Keratinocyte (primary cell): ENCODE data around the gene PALM3. TPM values are rescaled to one million over a fixed set of nuclear protein-coding genes. Genes with fewer than 3 reads are reported as not detected.

ENCODE experiments used
- DNase-seq: peaks from one replicate; pipeline ENCODE4 v3.0.0-alpha.2; 2011; ENCODE audit warnings: low read depth, missing footprints, low spot score
- FAIRE-seq: peaks from 2 replicates; lab custom pipeline; 2011; peaks lifted over from hg19 to GRCh38; lab: Jason Lieb, UNC
- H2AFZ ChIP-seq: 2 replicates; pipeline ENCODE4 v1.6.0; 2012; ENCODE audit warnings: low read length, control low read depth, inconsistent platforms; ENCODE audit not compliant: control insufficient read depth
- H3K27ac ChIP-seq: 2 replicates; pipeline ENCODE4 v1.5.1; 2011; ENCODE audit warnings: low read length; ENCODE audit not compliant: control insufficient read depth, insufficient read depth
- H3K27me3 ChIP-seq: 3 replicates; pipeline ENCODE4 v1.6.0; 2011; ENCODE audit warnings: low read length; ENCODE audit not compliant: control insufficient read depth, insufficient read depth; ENCODE audit errors: extremely low read depth
- H3K36me3 ChIP-seq, 2 experiments: 2 replicates in 1 of 2; 3 replicates in 1 of 2; pipeline ENCODE4 v1.5.1; 2011; ENCODE audit warnings: low read length in 2 of 2, mild to moderate bottlenecking in 1 of 2; ENCODE audit not compliant: control insufficient read depth in 2 of 2, insufficient read depth in 2 of 2; ENCODE audit errors: extremely low read depth in 1 of 2
- H3K4me1 ChIP-seq: 3 replicates; pipeline ENCODE4 v1.5.1; 2011; ENCODE audit warnings: low read length; ENCODE audit not compliant: control insufficient read depth, insufficient read depth; ENCODE audit errors: extremely low read depth
- H3K4me2 ChIP-seq: 3 replicates; pipeline ENCODE4 v1.6.0; 2011; ENCODE audit warnings: low read depth, low read length; ENCODE audit not compliant: control insufficient read depth, insufficient read depth; ENCODE audit errors: extremely low read depth
- H3K4me3 ChIP-seq, 3 experiments: fragments of 200-600 bp in 1 of 3; sonication (generic) in 1 of 3; 2 replicates in 2 of 3; 3 replicates in 1 of 3; pipeline ENCODE4 v1.5.1; 2011 to 2016; ENCODE audit warnings: low read length in 3 of 3, mild to moderate bottlenecking in 3 of 3, control low read depth in 2 of 3, inconsistent platforms in 1 of 3, low read depth in 1 of 3, mixed read lengths in 1 of 3, mixed run types in 1 of 3, moderate library complexity in 1 of 3; ENCODE audit not compliant: control insufficient read depth in 2 of 3, insufficient read depth in 2 of 3; ENCODE audit errors: extremely low read depth in 1 of 3
- H3K79me2 ChIP-seq: 2 replicates; pipeline ENCODE4 v1.6.0; 2012; ENCODE audit warnings: low read length; ENCODE audit not compliant: control insufficient read depth, insufficient read depth
- H3K9ac ChIP-seq: 3 replicates; pipeline ENCODE4 v1.6.0; 2011; ENCODE audit warnings: low read length; ENCODE audit not compliant: control insufficient read depth, insufficient read depth; ENCODE audit errors: extremely low read depth
- H3K9me1 ChIP-seq: 3 replicates; pipeline ENCODE4 v1.6.0; 2011; ENCODE audit warnings: low read length; ENCODE audit not compliant: control insufficient read depth, insufficient read depth; ENCODE audit errors: extremely low read depth
- H3K9me3 ChIP-seq: 2 replicates; pipeline ENCODE4 v1.5.1; 2012; ENCODE audit warnings: low read depth, low read length; ENCODE audit not compliant: control insufficient read depth
- H4K20me1 ChIP-seq: 3 replicates; pipeline ENCODE4 v1.6.0; 2011; ENCODE audit warnings: low read length; ENCODE audit not compliant: control insufficient read depth, insufficient read depth; ENCODE audit errors: extremely low read depth
- CTCF ChIP-seq, 3 experiments: IDR thresholded peaks in 1 of 3; conservative IDR thresholded peaks in 1 of 3; optimal IDR thresholded peaks in 1 of 3; 2 replicates in 2 of 3; 3 replicates in 1 of 3; pipeline versions ENCODE3 to v1.5.1; 2011; ENCODE audit warnings: low read length in 3 of 3, mild to moderate bottlenecking in 3 of 3, moderate library complexity in 2 of 3, control low read depth in 1 of 3, inconsistent platforms in 1 of 3; ENCODE audit not compliant: insufficient read depth in 2 of 3; ENCODE audit errors: extremely low read depth in 1 of 3
- EZH2 ChIP-seq: IDR thresholded peaks from one replicate; pipeline ENCODE4 v1.6.1; 2012; ENCODE audit warnings: inconsistent platforms, mild to moderate bottlenecking, low read length, moderate library complexity
- dilution Hi-C: fragments of 300-500 bp; cut with MboI; formaldehyde crosslinking; loops from one replicate; pipeline ENCODE4 v1.7.0; 2020; ENCODE audit warnings: low sequenced_read_pairs; ENCODE audit not compliant: extremely low pct_ligation_motif_present
- polyA plus RNA-seq, 5 experiments: library from polyadenylated mRNA; depleted of rRNA in 3 of 5; stranded (reverse) in 3 of 5; stranded (forward) in 1 of 5; unstranded in 1 of 5; fragments of >200 nt; gene quantifications; 1 replicate in 1 of 5; 2 replicates in 3 of 5; 3 replicates in 1 of 5; pipeline versions ENCODE4 v1.2.1 to v1.2.3, GENCODE V29; 2011 to 2012; ENCODE audit warnings: missing spikeins in 2 of 5, low read depth in 1 of 5, low replicate concordance in 1 of 5

The PALM3 gene
- polyA plus RNA-seq, 1 donor (not counting 4 experiments of a cell fraction or from before 2014, with no cell fraction given) = not detected

DNA sequence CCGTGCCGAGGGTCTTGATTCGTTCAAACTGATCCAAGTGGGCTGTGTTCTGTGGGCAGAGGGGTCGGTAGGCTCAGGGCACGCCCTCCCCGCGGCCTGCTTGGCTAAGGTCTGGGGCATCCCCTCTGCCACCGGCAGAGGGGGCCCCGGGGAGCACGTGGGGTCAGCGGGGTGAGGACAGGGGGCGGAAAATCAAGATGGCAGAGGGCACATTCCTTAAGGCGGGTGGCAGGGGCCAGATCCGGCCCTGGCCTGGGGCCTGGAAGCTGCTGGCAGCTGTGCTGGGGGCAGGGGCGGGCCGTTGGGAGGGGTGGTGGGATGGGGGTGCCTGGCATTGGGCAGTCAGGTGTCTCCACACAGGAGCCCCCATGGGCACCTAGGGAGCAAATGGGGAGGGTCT, 45.0 kb upstream of the PALM3 start:
- no peak overlapping the region for H2AFZ ChIP-seq
- DNase-seq (no peak), FAIRE-seq (no peak)
- no peak overlapping the region for H3K4me3 ChIP-seq
- no peak for TF ChIP-seq CTCF (optimal IDR thresholded peaks at IDR 0.05 in 1 of 3, IDR thresholded peaks at IDR 0.05 in 1 of 3, conservative IDR thresholded peaks at IDR 0.05 in 1 of 3; ENCODE audit: extremely low read depth in 1 of 3, insufficient read depth in 2 of 3, low read length in 3 of 3)
- no peak for TF ChIP-seq EZH2
- H4K20me1 ChIP-seq = no peaks in the 10 kb centered on the region
- H3K9ac ChIP-seq = no peak overlapping the region
- dilution Hi-C loops = no loop called here
- no peaks in the 10 kb centered on the region for H3K9me3 ChIP-seq
- H3K27ac ChIP-seq = no peak overlapping the region
- no peaks in the 10 kb centered on the region for H3K9me1 ChIP-seq
- H3K4me2 ChIP-seq = no peak overlapping the region
- no peaks in the 10 kb centered on the region for H3K27me3 ChIP-seq
- no peaks in the 10 kb centered on the region for H3K79me2 ChIP-seq
- H3K4me1 ChIP-seq = peaks cover 3% of the 10 kb centered on the region
- peaks cover 6 to 14% of the 10 kb centered on the region in 2 experiments for H3K36me3 ChIP-seq

DNA sequence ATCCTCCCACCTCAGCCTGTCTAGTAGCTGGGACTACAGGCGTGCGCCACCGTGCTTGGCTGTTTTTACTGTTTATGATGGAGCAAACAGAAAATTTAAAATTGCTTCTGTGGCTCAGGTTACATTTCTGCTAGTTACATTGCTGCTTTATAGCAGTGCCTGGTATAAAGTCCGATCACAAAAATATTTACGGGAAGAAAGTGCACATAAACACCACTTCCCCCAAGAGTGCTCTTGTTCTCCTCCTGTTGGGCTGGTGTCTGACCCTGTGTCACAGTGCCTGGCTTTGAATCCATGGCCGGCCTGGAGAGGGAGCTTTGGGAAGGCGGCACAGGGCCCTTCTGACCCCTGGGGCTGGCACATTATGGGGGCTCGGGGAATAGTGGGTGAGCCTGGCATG, 43.8 kb upstream of the PALM3 start:
- dilution Hi-C loops = no loop called here
- DNase-seq (no peak), FAIRE-seq (no peak)
- TF ChIP-seq CTCF (optimal IDR thresholded peaks at IDR 0.05 in 1 of 3, IDR thresholded peaks at IDR 0.05 in 1 of 3, conservative IDR thresholded peaks at IDR 0.05 in 1 of 3; ENCODE audit: extremely low read depth in 1 of 3, insufficient read depth in 2 of 3, low read length in 3 of 3) = no peak
- no peak for TF ChIP-seq EZH2
- H3K79me2 ChIP-seq = no peaks in the 10 kb centered on the region
- H2AFZ ChIP-seq = no peak overlapping the region
- no peaks in the 10 kb centered on the region for H3K27me3 ChIP-seq
- no peak overlapping the region for H3K27ac ChIP-seq
- H3K9me1 ChIP-seq = no peaks in the 10 kb centered on the region
- peaks cover 3% of the 10 kb centered on the region for H3K4me1 ChIP-seq
- H3K9me3 ChIP-seq = no peaks in the 10 kb centered on the region
- H3K36me3 ChIP-seq = peaks cover 6 to 16% of the 10 kb centered on the region in 2 experiments
- H4K20me1 ChIP-seq = no peaks in the 10 kb centered on the region
- H3K4me2 ChIP-seq = no peak overlapping the region
- H3K4me3 ChIP-seq = no peak overlapping the region
- no peak overlapping the region for H3K9ac ChIP-seq
